SU-DHL-6 (cell line): ENCODE measurements around the gene ACTA1.

Experiments used
- H2AFZ ChIP-seq: fragments of 200-600 bp; sonication (generic); 2 replicates; pipeline ENCODE4 v1.6.1; 2014; ENCODE audit warnings: low read depth, mild to moderate bottlenecking, moderate library complexity, mixed read lengths, antibody characterized with exemption, low read length; ENCODE audit not compliant: severe bottlenecking
- H3F3A ChIP-seq: fragments of 200-600 bp; shearing (Covaris generic); 2 replicates; pipeline ENCODE4 v1.6.0; 2016; ENCODE audit warnings: antibody characterized with exemption, mild to moderate bottlenecking; ENCODE audit not compliant: insufficient read depth
- H3K27ac ChIP-seq: fragments of 200-600 bp; sonication (generic); 2 replicates; pipeline ENCODE4 v1.5.1; 2016; ENCODE audit warnings: low read depth, mild to moderate bottlenecking, low read length, moderate library complexity, mixed read lengths
- H3K27me3 ChIP-seq: fragments of 200-600 bp; sonication (generic), shearing (Covaris generic); 2 replicates; pipeline ENCODE4 v1.6.0; 2014; ENCODE audit warnings: mild to moderate bottlenecking, low read length
- H3K36me3 ChIP-seq: fragments of 200-600 bp; sonication (generic); 2 replicates; pipeline ENCODE4 v1.6.1; 2014; ENCODE audit warnings: mild to moderate bottlenecking, low read length, mixed read lengths
- H3K4me2 ChIP-seq: fragments of 300-600, 200-600 bp; shearing (Covaris generic), sonication (generic); 2 replicates; pipeline ENCODE4 v1.6.0; 2014; ENCODE audit warnings: low read length, low read depth, mild to moderate bottlenecking; ENCODE audit not compliant: poor library complexity, severe bottlenecking
- H3K4me3 ChIP-seq: fragments of 200-600 bp; sonication (generic); 2 replicates; pipeline ENCODE4 v1.5.1; 2014; ENCODE audit warnings: antibody characterized with exemption, low read length, mild to moderate bottlenecking, mixed read lengths; ENCODE audit not compliant: insufficient read depth, poor library complexity, severe bottlenecking
- H3K79me2 ChIP-seq: fragments of 200-600 bp; sonication (generic); 2 replicates; pipeline ENCODE4 v1.6.1; 2014; ENCODE audit warnings: mild to moderate bottlenecking, low read length, moderate library complexity; ENCODE audit not compliant: insufficient read depth
- H3K9ac ChIP-seq: fragments of 200-600 bp; sonication (generic); 2 replicates; pipeline ENCODE4 v1.7.0; 2014; ENCODE audit warnings: mild to moderate bottlenecking, low read length
- H3K9me2 ChIP-seq: fragments of 200-600 bp; sonication (generic); replicated peaks from 2 replicates; pipeline ENCODE4 v1.6.1; 2014; ENCODE audit warnings: low read length; ENCODE audit not compliant: insufficient read depth
- H3K9me3 ChIP-seq: fragments of 200-600 bp; sonication (generic); 2 replicates; pipeline ENCODE4 v1.6.1; 2014; ENCODE audit warnings: low read length, mixed read lengths; ENCODE audit not compliant: insufficient read depth
- H4K20me1 ChIP-seq: fragments of 200-600 bp; sonication (generic); 2 replicates; pipeline ENCODE4 v1.6.1; 2014; ENCODE audit warnings: low read depth, mild to moderate bottlenecking, antibody characterized with exemption, low read length, moderate library complexity, mixed read lengths
- EZH2phosphoT487 ChIP-seq: fragments of 200-600 bp; sonication (generic), shearing (Covaris generic); conservative IDR thresholded peaks from 2 replicates; pipeline ENCODE4 v1.6.1; 2018; ENCODE audit warnings: mild to moderate bottlenecking, antibody characterized with exemption, low read length, moderate library complexity, mixed read lengths
- TF ChIP-seq, protein P1 (sequence below): fragments of 200-600 bp; sonication (generic); IDR thresholded peaks from one replicate; pipeline ENCODE4 v1.5.1; 2017; ENCODE audit warnings: antibody characterized with exemption, mild to moderate bottlenecking, low read length, moderate library complexity; ENCODE audit not compliant: insufficient read depth, poor library complexity, severe bottlenecking

Gene ACTA1

DNA sequence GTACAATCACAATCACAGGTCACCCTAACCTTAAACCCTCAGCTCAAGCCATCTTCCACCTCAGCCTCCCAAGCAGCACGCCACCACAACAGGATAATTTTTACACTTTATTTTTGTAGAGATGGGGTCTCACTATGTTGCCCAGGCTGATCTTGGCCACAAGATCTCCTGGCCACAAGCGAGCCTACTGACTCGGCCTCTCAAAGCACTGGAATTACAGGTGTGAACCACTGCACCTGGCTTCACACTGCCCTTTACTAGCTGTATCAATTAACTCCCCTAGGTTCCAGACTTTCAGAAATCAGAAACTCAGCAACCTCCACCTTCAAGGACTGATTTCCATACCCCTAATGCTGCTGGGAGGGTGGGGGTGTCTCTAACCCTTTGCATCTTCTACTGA, 37.3 kb upstream of the ACTA1 start:
- no peak overlapping the region for H3K27ac ChIP-seq
- H2AFZ ChIP-seq, result no peak overlapping the region
- H3K36me3 ChIP-seq, result peaks cover 13% of the 10 kb centered on the region; the same call in 1 of the 2 replicates
- no peaks in the 10 kb centered on the region for H3K9me2 ChIP-seq
- no peak overlapping the region for H3K4me3 ChIP-seq
- no peaks in the 10 kb centered on the region for H3K79me2 ChIP-seq
- H3K9me3 ChIP-seq, result no peaks in the 10 kb centered on the region
- no peak overlapping the region for H3K4me2 ChIP-seq
- H4K20me1 ChIP-seq, result no peaks in the 10 kb centered on the region
- no peaks in the 10 kb centered on the region for H3F3A ChIP-seq
- TF ChIP-seq, protein P1, sequence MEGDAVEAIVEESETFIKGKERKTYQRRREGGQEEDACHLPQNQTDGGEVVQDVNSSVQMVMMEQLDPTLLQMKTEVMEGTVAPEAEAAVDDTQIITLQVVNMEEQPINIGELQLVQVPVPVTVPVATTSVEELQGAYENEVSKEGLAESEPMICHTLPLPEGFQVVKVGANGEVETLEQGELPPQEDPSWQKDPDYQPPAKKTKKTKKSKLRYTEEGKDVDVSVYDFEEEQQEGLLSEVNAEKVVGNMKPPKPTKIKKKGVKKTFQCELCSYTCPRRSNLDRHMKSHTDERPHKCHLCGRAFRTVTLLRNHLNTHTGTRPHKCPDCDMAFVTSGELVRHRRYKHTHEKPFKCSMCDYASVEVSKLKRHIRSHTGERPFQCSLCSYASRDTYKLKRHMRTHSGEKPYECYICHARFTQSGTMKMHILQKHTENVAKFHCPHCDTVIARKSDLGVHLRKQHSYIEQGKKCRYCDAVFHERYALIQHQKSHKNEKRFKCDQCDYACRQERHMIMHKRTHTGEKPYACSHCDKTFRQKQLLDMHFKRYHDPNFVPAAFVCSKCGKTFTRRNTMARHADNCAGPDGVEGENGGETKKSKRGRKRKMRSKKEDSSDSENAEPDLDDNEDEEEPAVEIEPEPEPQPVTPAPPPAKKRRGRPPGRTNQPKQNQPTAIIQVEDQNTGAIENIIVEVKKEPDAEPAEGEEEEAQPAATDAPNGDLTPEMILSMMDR, result no peak
- no peak for TF ChIP-seq EZH2phosphoT487
- H3K9ac ChIP-seq, result no peak overlapping the region
- H3K27me3 ChIP-seq, result no peaks in the 10 kb centered on the region

DNA sequence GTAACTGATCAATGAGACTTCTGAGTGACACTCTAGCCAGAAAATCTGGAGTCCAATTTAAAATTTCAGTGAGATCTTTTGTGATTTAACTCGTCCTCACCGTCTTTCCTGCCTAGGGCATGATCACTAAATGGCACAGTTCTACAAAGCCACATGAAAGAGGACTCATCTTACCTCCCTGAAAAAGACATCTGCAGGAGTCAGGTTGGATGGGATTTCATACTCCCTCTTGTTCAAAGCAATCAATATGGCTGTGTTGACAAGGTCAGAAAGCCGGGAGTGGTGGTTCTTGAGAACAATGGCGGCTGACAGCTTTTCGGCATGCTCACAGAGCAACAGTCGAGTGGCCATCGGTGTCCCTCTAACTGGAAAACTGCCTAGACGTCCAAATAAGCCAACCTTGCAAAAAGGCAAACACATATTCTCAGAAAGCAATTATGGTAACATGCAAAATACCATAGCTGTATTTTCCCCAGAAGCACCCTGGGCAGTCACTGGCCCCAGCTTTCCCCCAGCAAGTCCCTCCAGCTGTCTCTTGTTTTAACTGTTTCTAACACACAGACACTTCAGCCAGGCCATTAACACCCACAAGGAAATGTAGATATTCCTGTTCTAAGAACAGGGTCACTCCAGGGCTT, 36.6 kb upstream of the ACTA1 start:
- Histone ChIP-seq H2AFZ (no peak overlapping the region), H4K20me1 (no peaks in the 10 kb centered on the region), H3K4me2 (no peak overlapping the region), H3K36me3 (peaks cover 14% of the 10 kb centered on the region; the same call in 1 of the 2 replicates), H3K9me3 (no peaks in the 10 kb centered on the region), H3K27ac (no peak overlapping the region), H3K9ac (no peak overlapping the region), H3K27me3 (no peaks in the 10 kb centered on the region), H3K9me2 (no peaks in the 10 kb centered on the region), H3K4me3 (no peak overlapping the region), H3F3A (no peaks in the 10 kb centered on the region), H3K79me2 (no peaks in the 10 kb centered on the region)
- TF ChIP-seq, protein P1, result no peak
- TF ChIP-seq EZH2phosphoT487, result no peak

DNA sequence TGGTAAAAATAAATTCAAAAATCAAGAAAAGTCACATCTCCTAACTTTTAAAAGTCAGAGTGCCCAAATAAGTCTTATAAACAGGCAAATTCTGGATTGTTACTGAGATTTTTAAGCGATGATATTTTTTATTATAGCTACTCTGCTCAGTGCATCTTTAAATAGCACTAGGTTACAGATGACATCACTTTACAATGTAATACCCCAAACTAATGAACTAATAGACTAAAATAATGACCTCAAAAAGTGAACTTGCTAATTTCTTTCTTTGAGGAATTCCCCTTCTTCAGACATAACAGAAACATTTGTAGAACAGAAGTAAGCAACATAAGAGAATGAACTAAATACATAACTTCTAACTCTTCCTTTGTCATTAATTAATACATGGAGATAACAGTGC, 33.0 kb upstream of the ACTA1 start:
- Histone ChIP-seq H3F3A (no peaks in the 10 kb centered on the region), H3K9ac (no peak overlapping the region), H3K4me2 (no peak overlapping the region), H3K4me3 (no peak overlapping the region), H3K27me3 (no peaks in the 10 kb centered on the region), H3K27ac (no peak overlapping the region), H3K9me3 (no peaks in the 10 kb centered on the region), H3K36me3 (peaks cover 18% of the 10 kb centered on the region; the same call in 1 of the 2 replicates), H2AFZ (no peak overlapping the region), H4K20me1 (no peaks in the 10 kb centered on the region), H3K79me2 (no peaks in the 10 kb centered on the region), H3K9me2 (no peaks in the 10 kb centered on the region)
- TF ChIP-seq, protein P1, result no peak
- TF ChIP-seq EZH2phosphoT487, result no peak
